BLaER1 treated with 17β-estradiol and CSF1 and Interleukin-3, amounts not matched to agents 10 nM and 100 nM (cell line): Measurements from ENCODE around the gene NUP188.

ENCODE experiments used
- H3K27ac ChIP-seq, 11 experiments: shearing (Covaris generic); formaldehyde crosslinking; 2 replicates each; pipeline ENCODE4 v1.8.1; 2022
- H3K27me3 ChIP-seq, 11 experiments: shearing (Covaris generic); formaldehyde crosslinking; 2 replicates each; pipeline ENCODE4 v1.8.1; 2022
- H3K36me3 ChIP-seq, 11 experiments: shearing (Covaris generic); formaldehyde crosslinking; 2 replicates each; pipeline ENCODE4 v1.8.1; 2022
- H3K4me1 ChIP-seq, 10 experiments: shearing (Covaris generic); formaldehyde crosslinking; 2 replicates each; pipeline ENCODE4 v1.8.1; 2022
- H3K4me2 ChIP-seq, 11 experiments: shearing (Covaris generic); formaldehyde crosslinking; 2 replicates each; pipeline ENCODE4 v1.8.1; 2022
- H3K4me3 ChIP-seq, 10 experiments: shearing (Covaris generic); formaldehyde crosslinking; 2 replicates each; pipeline ENCODE4 v1.8.1; 2022
- H3K9ac ChIP-seq, 11 experiments: shearing (Covaris generic); formaldehyde crosslinking; 2 replicates each; pipeline ENCODE4 v1.8.1; 2022
- H3K9me3 ChIP-seq, 11 experiments: shearing (Covaris generic); formaldehyde crosslinking; replicated peaks in 1 of 11; 2 replicates each; pipeline ENCODE4 v1.8.1; 2022
- H4K20me1 ChIP-seq, 11 experiments: shearing (Covaris generic); formaldehyde crosslinking; 2 replicates each; pipeline ENCODE4 v1.8.1; 2022
- Cebpa-rat ChIP-seq, 11 experiments: shearing (Covaris generic); IDR thresholded peaks; 2 replicates each; pipeline ENCODE4 v1.8.1; 2022

The NUP188 gene, protein sequence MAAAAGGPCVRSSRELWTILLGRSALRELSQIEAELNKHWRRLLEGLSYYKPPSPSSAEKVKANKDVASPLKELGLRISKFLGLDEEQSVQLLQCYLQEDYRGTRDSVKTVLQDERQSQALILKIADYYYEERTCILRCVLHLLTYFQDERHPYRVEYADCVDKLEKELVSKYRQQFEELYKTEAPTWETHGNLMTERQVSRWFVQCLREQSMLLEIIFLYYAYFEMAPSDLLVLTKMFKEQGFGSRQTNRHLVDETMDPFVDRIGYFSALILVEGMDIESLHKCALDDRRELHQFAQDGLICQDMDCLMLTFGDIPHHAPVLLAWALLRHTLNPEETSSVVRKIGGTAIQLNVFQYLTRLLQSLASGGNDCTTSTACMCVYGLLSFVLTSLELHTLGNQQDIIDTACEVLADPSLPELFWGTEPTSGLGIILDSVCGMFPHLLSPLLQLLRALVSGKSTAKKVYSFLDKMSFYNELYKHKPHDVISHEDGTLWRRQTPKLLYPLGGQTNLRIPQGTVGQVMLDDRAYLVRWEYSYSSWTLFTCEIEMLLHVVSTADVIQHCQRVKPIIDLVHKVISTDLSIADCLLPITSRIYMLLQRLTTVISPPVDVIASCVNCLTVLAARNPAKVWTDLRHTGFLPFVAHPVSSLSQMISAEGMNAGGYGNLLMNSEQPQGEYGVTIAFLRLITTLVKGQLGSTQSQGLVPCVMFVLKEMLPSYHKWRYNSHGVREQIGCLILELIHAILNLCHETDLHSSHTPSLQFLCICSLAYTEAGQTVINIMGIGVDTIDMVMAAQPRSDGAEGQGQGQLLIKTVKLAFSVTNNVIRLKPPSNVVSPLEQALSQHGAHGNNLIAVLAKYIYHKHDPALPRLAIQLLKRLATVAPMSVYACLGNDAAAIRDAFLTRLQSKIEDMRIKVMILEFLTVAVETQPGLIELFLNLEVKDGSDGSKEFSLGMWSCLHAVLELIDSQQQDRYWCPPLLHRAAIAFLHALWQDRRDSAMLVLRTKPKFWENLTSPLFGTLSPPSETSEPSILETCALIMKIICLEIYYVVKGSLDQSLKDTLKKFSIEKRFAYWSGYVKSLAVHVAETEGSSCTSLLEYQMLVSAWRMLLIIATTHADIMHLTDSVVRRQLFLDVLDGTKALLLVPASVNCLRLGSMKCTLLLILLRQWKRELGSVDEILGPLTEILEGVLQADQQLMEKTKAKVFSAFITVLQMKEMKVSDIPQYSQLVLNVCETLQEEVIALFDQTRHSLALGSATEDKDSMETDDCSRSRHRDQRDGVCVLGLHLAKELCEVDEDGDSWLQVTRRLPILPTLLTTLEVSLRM (N-terminal part only)

GRCh38 chr9:128947527-128948301 is at the start of gene NUP188, which contains the start of gene DOLK:
Gene NUP188, plus strand, starts transcription at chr9:128947699. Its CDS starts 21 bp downstream, at chr9:128947720.
Gene DOLK, minus strand, starts transcription at chr9:128947603. Its CDS starts 300 bp downstream, at chr9:128947303.
- Histone ChIP-seq H3K4me1 (peaks cover 22 to 40% (median 28%) of the 10 kb centered on the region in 10 experiments), H3K36me3 (peaks cover 26 to 64% (median 42%) of the 10 kb centered on the region in 11 experiments), H3K9ac (peak within 1 kb of the TSS; percentile 83 to 99 (median 93)), H3K4me3 (peak within 1 kb of the TSS; percentile 71 to 96 (median 89)), H3K27me3 (no peaks in the 10 kb centered on the region), H3K4me2 (peak within 1 kb of the TSS; percentile 87 to 100 (median 95)), H3K9me3 (no peaks in the 10 kb centered on the region), H3K27ac (peak within 1 kb of the TSS; percentile 69 to 98 (median 92)), H4K20me1 (peaks cover 0 to 35% (median 0%) of the 10 kb centered on the region in 11 experiments; a peak in 7 of 22 replicates)
- no peak for TF ChIP-seq Cebpa-rat (IDR thresholded peaks at IDR 0.05)

- Histone ChIP-seq H3K36me3 (peaks cover 29 to 58% (median 51%) of the 10 kb centered on the region in 11 experiments), H3K9ac (peak overlapping the region in 10 of 11 experiments; percentile 12 to 66 (median 57); a peak in 15 of 22 replicates), H3K4me2 (peak overlapping the region; percentile 75 to 96 (median 87)), H3K9me3 (no peaks in the 10 kb centered on the region), H3K27me3 (no peaks in the 10 kb centered on the region), H4K20me1 (peaks cover 0 to 68% (median 28%) of the 10 kb centered on the region in 11 experiments; a peak in 18 of 22 replicates), H3K4me3 (peak overlapping the region in 3 of 10 experiments; percentile 10 to 51 (median 24); a peak in 2 of 20 replicates), H3K4me1 (peaks cover 39 to 65% (median 62%) of the 10 kb centered on the region in 10 experiments), H3K27ac (peak overlapping the region in 10 of 11 experiments; percentile 8 to 85 (median 76); a peak in 19 of 22 replicates)
- no peak for TF ChIP-seq Cebpa-rat (IDR thresholded peaks at IDR 0.05)
Observed at GRCh38 chr9:128898382-128898781, 49.1 kb upstream of the NUP188 start.

DNA sequence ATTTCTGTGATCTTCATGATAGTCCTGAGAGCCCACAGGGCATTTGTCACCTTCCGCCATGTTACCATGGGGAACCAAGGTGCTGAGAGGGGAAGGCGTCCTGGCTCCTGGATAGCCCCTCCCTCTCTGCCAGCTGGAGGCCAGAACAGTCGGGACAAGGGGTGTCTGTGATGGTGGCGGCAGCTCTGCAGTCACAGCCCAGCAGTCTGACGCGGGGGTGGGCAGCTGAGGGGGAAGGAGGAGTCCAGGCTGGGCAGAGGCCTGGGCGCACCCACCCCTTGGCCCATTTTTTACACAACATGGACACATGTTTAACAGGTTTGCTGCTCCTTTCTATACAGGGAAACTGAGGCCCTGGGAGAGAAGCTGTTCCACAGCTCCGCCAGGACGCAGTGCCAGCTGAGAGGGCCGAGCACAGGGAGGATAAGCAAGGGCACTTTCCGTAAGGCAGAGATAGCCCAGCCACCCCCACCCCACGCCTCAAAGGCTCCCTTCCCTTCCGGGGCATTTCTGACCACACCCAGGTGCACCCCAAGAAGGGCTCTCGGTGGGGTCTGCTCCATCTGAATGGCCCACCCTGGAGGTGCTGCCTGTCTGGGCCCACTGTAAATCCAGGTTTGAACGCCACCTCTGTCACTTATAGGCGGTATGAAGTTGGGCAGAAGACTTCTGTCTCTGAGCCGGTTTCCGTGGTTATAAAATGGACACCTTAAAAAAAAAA is 48.5 kb upstream of the NUP188 start:
- no peak for TF ChIP-seq Cebpa-rat (IDR thresholded peaks at IDR 0.05)
- peak overlapping the region in 10 of 11 experiments; percentile 12 to 66 (median 57); a peak in 20 of 22 replicates for H3K9ac ChIP-seq
- H3K4me3 ChIP-seq = peak overlapping the region in 4 of 10 experiments; percentile 10 to 51 (median 26); a peak in 5 of 20 replicates
- no peaks in the 10 kb centered on the region for H3K9me3 ChIP-seq
- H3K4me1 ChIP-seq = peaks cover 39 to 69% (median 62%) of the 10 kb centered on the region in 10 experiments
- peaks cover 27 to 51% (median 45%) of the 10 kb centered on the region in 11 experiments for H3K36me3 ChIP-seq
- H3K4me2 ChIP-seq = peak overlapping the region; percentile 75 to 96 (median 87)
- no peaks in the 10 kb centered on the region for H3K27me3 ChIP-seq
- H3K27ac ChIP-seq = peak overlapping the region in 10 of 11 experiments; percentile 8 to 85 (median 76); a peak in 19 of 22 replicates
- H4K20me1 ChIP-seq = peaks cover 0 to 65% (median 27%) of the 10 kb centered on the region in 11 experiments; a peak in 15 of 22 replicates

DNA sequence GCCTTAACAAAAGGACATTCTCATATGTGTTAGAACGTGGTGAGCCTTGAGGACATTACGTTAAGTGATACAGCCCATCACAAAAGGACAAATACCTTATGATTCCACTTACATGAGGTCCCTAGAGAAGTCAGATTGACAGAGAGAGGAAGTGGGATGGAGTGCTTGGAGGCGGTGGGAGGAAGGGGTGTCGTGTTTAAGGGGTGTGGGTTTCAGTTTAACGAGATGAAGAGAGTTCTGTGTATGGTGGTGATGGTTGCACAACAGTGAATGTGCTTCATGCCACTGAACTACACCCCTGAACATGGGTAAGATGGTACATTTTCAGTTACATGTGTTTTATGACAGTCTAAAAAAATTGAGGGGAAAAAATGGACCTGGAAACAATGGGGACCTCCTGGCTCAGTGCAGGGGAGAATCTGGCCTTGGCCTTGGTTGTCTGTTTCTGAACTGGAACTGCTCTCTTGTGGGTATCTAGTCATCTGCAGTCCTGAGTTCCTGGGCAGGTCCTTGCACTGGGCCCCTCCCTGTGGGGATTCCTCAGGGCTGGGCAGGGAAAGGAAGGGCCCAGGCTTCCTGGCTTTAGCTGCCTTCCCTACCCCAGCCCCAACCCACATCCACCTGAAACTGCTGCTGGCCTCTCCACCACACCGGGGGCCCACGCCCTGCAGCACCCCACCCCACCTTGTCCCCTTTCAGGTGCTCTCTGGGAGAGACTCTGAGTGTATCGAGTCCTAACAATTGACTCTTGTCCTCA is 47.8 kb upstream of the NUP188 start:
- peaks cover 27 to 45% (median 41%) of the 10 kb centered on the region in 11 experiments for H3K36me3 ChIP-seq
- H3K27ac ChIP-seq = peak overlapping the region in 9 of 11 experiments; percentile 51 to 85 (median 76); a peak in 19 of 22 replicates

GRCh38 chr9:128901379-128901778 is 46.1 kb upstream of the NUP188 start:
- Histone ChIP-seq H3K4me2 (peak overlapping the region in 10 of 11 experiments; percentile 67 to 90 (median 84); a peak in 19 of 22 replicates), H3K36me3 (peaks cover 13 to 37% (median 25%) of the 10 kb centered on the region in 11 experiments; a peak in 21 of 22 replicates), H4K20me1 (peaks cover 0 to 58% (median 19%) of the 10 kb centered on the region in 11 experiments; a peak in 14 of 22 replicates), H3K27ac (peak overlapping the region in 9 of 11 experiments; percentile 42 to 85 (median 76); a peak in 17 of 22 replicates), H3K4me3 (no peak overlapping the region), H3K9ac (peak overlapping the region in 10 of 11 experiments; percentile 39 to 73 (median 62); a peak in 11 of 22 replicates), H3K4me1 (peaks cover 39 to 71% (median 65%) of the 10 kb centered on the region in 10 experiments), H3K9me3 (no peaks in the 10 kb centered on the region), H3K27me3 (no peaks in the 10 kb centered on the region)
- TF ChIP-seq Cebpa-rat (IDR thresholded peaks at IDR 0.05) = no peak

More for the DNA sequence above, 47.8 kb upstream of the NUP188 start:
- no peaks in the 10 kb centered on the region for H3K27me3 ChIP-seq
- H3K9ac ChIP-seq = peak overlapping the region in 10 of 11 experiments; percentile 12 to 66 (median 57); a peak in 19 of 22 replicates
- peaks cover 0 to 65% (median 27%) of the 10 kb centered on the region in 11 experiments; a peak in 15 of 22 replicates for H4K20me1 ChIP-seq
- H3K9me3 ChIP-seq = no peaks in the 10 kb centered on the region
- H3K4me3 ChIP-seq = peak overlapping the region in 3 of 10 experiments; percentile 10 to 51 (median 24); a peak in 4 of 20 replicates
- TF ChIP-seq Cebpa-rat (IDR thresholded peaks at IDR 0.05) = peak in 4 of 11 experiments; percentile 22 to 66 (median 42); a peak in 3 of 22 replicates
- peaks cover 39 to 71% (median 64%) of the 10 kb centered on the region in 10 experiments for H3K4me1 ChIP-seq
- peak overlapping the region; percentile 75 to 96 (median 87) for H3K4me2 ChIP-seq

- H3K4me1 ChIP-seq = peaks cover 39 to 71% (median 65%) of the 10 kb centered on the region in 10 experiments
- H3K27ac ChIP-seq = peak overlapping the region in 9 of 11 experiments; percentile 42 to 85 (median 71); a peak in 17 of 22 replicates
- H3K36me3 ChIP-seq = peaks cover 13 to 37% (median 25%) of the 10 kb centered on the region in 11 experiments
- no peaks in the 10 kb centered on the region for H3K9me3 ChIP-seq
- peak overlapping the region; percentile 67 to 90 (median 83) for H3K4me2 ChIP-seq
- no peak for TF ChIP-seq Cebpa-rat (IDR thresholded peaks at IDR 0.05)
- no peaks in the 10 kb centered on the region for H3K27me3 ChIP-seq
- H3K4me3 ChIP-seq = no peak overlapping the region
- H4K20me1 ChIP-seq = peaks cover 0 to 56% (median 21%) of the 10 kb centered on the region in 11 experiments; a peak in 14 of 22 replicates
- peak overlapping the region in 10 of 11 experiments; percentile 39 to 73 (median 62); a peak in 20 of 22 replicates for H3K9ac ChIP-seq
Observed at GRCh38 chr9:128901822-128902221, 45.7 kb upstream of the NUP188 start.
